Measurements from ENCODE around the gene CDC14C.

The CDC14C gene

DNA sequence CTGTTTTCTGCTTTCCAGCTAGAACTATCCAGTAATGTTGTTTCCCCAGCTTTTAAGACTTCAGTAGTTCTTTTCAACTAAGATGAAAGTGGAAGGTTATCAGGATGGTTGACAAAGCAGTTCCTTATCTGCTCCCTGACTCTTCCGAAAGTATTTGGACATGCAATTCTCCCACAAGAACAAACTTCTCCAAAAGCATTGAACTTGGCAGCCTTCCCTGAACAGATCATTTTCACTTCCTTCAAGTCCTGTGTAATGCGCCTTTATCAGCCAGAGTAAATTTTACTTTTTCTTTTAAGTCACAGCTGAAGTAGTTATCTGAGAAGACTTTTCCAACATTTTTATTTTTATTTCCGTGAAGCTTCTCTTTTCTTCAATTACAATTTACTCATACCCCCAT is 39.7 kb downstream of the CDC14C start:
- Histone ChIP-seq H3K4me1 (peaks cover 0 to 23% (median 2%) of the 10 kb centered on the region in 10 experiments; a peak in 10 of 20 replicates), H3K9me3 (replicated peaks in 1 of 11) (no peaks in the 10 kb centered on the region), H3K9ac (no peak overlapping the region), H3K27ac (peak overlapping the region in 1 of 11 experiments; percentile 6; a peak in 1 of 22 replicates), H3K4me2 (peak overlapping the region in 4 of 11 experiments; percentile 12 to 83 (median 69); a peak in 9 of 22 replicates), H4K20me1 (no peaks in the 10 kb centered on the region), H3K27me3 (no peaks in the 10 kb centered on the region), H3K36me3 (no peaks in the 10 kb centered on the region), H3K4me3 (no peak overlapping the region)
- no peak for TF ChIP-seq Cebpa-rat (IDR thresholded peaks at IDR 0.05)

DNA sequence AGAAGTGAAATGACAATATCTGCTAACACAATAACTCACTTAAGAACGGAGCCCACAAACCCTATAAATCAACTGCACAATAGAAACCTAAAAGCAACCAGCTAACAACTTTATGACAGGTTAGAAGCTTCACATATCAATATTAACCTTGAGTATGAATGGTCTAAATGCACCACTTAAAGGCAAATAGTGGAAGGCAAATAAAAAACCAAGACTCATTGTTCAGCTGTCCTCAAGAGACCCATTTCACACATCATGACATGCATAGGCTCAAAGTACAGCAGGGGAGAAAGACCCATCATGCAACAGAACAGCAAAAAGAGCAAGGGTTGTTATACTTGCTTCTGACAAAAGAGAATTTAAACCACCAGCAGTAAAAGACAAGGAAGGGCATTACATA is 46.8 kb downstream of the CDC14C start:
- Histone ChIP-seq H3K9ac (no peak overlapping the region), H3K4me1 (peaks cover 0 to 6% (median 0%) of the 10 kb centered on the region in 10 experiments; a peak in 4 of 20 replicates), H3K27ac (no peak overlapping the region), H3K4me3 (no peak overlapping the region), H4K20me1 (no peaks in the 10 kb centered on the region), H3K36me3 (no peaks in the 10 kb centered on the region), H3K9me3 (replicated peaks in 1 of 11) (peaks cover 0 to 8% (median 6%) of the 10 kb centered on the region in 11 experiments; a peak in 4 of 22 replicates), H3K4me2 (no peak overlapping the region), H3K27me3 (no peaks in the 10 kb centered on the region)
- no peak for TF ChIP-seq Cebpa-rat (IDR thresholded peaks at IDR 0.05)

GRCh38 chr7:48976253-48976652 is 51.9 kb downstream of the CDC14C start:
- H3K27ac ChIP-seq, result no peak overlapping the region
- H3K4me3 ChIP-seq, result no peak overlapping the region
- H3K36me3 ChIP-seq, result no peaks in the 10 kb centered on the region
- TF ChIP-seq Cebpa-rat (IDR thresholded peaks at IDR 0.05), result no peak
- peak overlapping the region in 3 of 11 experiments; percentile 6 to 58 (median 6); a peak in 3 of 22 replicates for H3K4me2 ChIP-seq
- H3K27me3 ChIP-seq, result no peaks in the 10 kb centered on the region
- no peaks in the 10 kb centered on the region for H4K20me1 ChIP-seq
- no peak overlapping the region for H3K9ac ChIP-seq
- peaks cover 0 to 13% (median 0%) of the 10 kb centered on the region in 10 experiments; a peak in 4 of 20 replicates for H3K4me1 ChIP-seq
- H3K9me3 ChIP-seq (replicated peaks in 1 of 11), result no peaks in the 10 kb centered on the region

DNA sequence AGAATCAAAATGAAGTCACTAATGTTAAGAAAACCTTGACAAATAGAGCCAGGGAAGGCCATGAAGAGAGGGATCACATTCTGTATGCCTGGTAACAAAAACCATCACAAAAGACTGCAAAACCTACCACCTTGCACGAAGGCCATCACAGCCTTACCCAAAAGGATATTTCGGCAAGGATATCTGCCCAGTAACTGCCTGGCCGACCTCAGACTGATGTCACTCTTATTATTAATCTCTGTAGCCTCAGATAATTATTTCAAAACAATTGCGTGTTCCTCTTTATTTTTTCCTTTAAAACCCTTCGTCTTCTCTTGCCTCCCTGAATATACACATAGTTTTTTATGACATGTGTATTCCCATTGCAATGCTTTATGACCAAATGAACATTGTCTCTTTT is 52.5 kb downstream of the CDC14C start:
- no peaks in the 10 kb centered on the region for H3K36me3 ChIP-seq
- TF ChIP-seq Cebpa-rat (IDR thresholded peaks at IDR 0.05), result no peak
- H3K9me3 ChIP-seq (replicated peaks in 1 of 11), result no peaks in the 10 kb centered on the region
- peaks cover 0 to 13% (median 0%) of the 10 kb centered on the region in 10 experiments; a peak in 4 of 20 replicates for H3K4me1 ChIP-seq
- H3K9ac ChIP-seq, result no peak overlapping the region
- no peak overlapping the region for H3K4me3 ChIP-seq
- H4K20me1 ChIP-seq, result no peaks in the 10 kb centered on the region
- H3K27ac ChIP-seq, result no peak overlapping the region
- peak overlapping the region in 1 of 11 experiments; percentile 6; a peak in 2 of 22 replicates for H3K4me2 ChIP-seq
- H3K27me3 ChIP-seq, result no peaks in the 10 kb centered on the region

Data from BLaER1 treated with 17β-estradiol and CSF1 and Interleukin-3, amounts not matched to agents 10 nM and 100 nM (cell line).